PFSK-1 (cell line): ENCODE measurements around the gene CREB1.

ENCODE experiments used
- REST ChIP-seq, 2 experiments: IDR thresholded peaks; 2 replicates each; pipeline versions ENCODE4 v1.6.1 to v1.8.0; 2011 to 2012; ENCODE audit warnings: low read depth in 2 of 2, low read length in 2 of 2, control low read depth in 1 of 2, inconsistent platforms in 1 of 2, mild to moderate bottlenecking in 1 of 2, moderate library complexity in 1 of 2; ENCODE audit not compliant: insufficient read depth in 1 of 2
- TAF1 ChIP-seq: IDR thresholded peaks from 2 replicates; pipeline ENCODE4 v1.6.1; 2012; ENCODE audit warnings: low read length, control low read depth, borderline replicate concordance; ENCODE audit not compliant: insufficient read depth

GRCh38 chr2:207489251-207489650, 40.5 kb upstream of the CREB1 start:
- TF ChIP-seq TAF1, result no peak
- no peak for TF ChIP-seq REST (IDR thresholded peaks at IDR 0.05; ENCODE audit: insufficient read depth in 1 of 2, low read depth in 2 of 2, low read length in 2 of 2)
